ENCODE measurements around the gene HSD17B8. TPM values are rescaled to one million over a fixed set of nuclear protein-coding genes. Genes with fewer than 3 reads are reported as not detected.
A peak's percentile ranks its signal among the peaks of the same experiment; 100 is the strongest.

The HSD17B8 gene
- total RNA-seq = 21.0 TPM

GRCh38 chr6:33204415-33205190 lies at the start of gene HSD17B8:
Gene HSD17B8, plus strand, starts transcription at chr6:33204655. Its CDS starts 14 bp downstream, at chr6:33204669.

GRCh38 chr6:33192105-33192646 lies 12.3 kb upstream of the HSD17B8 start, which contains the start of gene COL11A2:
Gene COL11A2, minus strand, starts transcription at chr6:33192467. Its CDS starts 227 bp downstream, at chr6:33192240.

GRCh38 chr6:33200219-33201146 lies 4.0 kb upstream of the HSD17B8 start, which contains the start of the genes RXRB and SLC39A7:
Gene RXRB, minus strand, starts transcription at chr6:33200665. Its CDS starts 189 bp downstream, at chr6:33200476.
Gene SLC39A7, plus strand, starts transcription at chr6:33200867. Its CDS starts 379 bp downstream, at chr6:33201246.

GRCh38 chr6:33208091-33208967 lies 3.9 kb downstream of the HSD17B8 start, which contains the start of gene RING1:
Gene RING1, plus strand, starts transcription at chr6:33208500. Its CDS starts 323 bp downstream, at chr6:33208823.

Small RNA genes lying within 50 kb of the gene (small RNA-seq; reads per million reads assigned to genes)
- 1.2 reads per million, percentile 85 among the genes with 10 or more reads in this experiment for gene MIR219A1 (ENCODE audit: low replicate concordance)
- gene RNY4P10 (ENCODE audit: low replicate concordance) = not detected

Other genes starting within 250 kb of the HSD17B8 start
- gene BRD2, start 236.1 kb upstream of the HSD17B8 start, total RNA-seq = 122 TPM
- gene HLA-DOA, start 195.1 kb upstream of the HSD17B8 start, total RNA-seq = 11.0 TPM
- gene HLA-DPA1, start 131.0 kb upstream of the HSD17B8 start, total RNA-seq = 36.2 TPM
- 26.6 TPM for gene HLA-DPB1, start 128.7 kb upstream of the HSD17B8 start, total RNA-seq
- gene COL11A2, start 12.2 kb upstream of the HSD17B8 start, total RNA-seq = 6.9 TPM
- 33.6 TPM for gene RXRB, start 4.0 kb upstream of the HSD17B8 start, total RNA-seq
- 60.0 TPM for gene SLC39A7, start 3.8 kb upstream of the HSD17B8 start, total RNA-seq
- 39.8 TPM for gene RING1, start 3.8 kb downstream of the HSD17B8 start, total RNA-seq
- gene VPS52, start 67.2 kb downstream of the HSD17B8 start, total RNA-seq = 54.4 TPM
- 3,162 TPM for gene RPS18, start 67.4 kb downstream of the HSD17B8 start, total RNA-seq
- 7.9 TPM for gene B3GALT4, start 72.5 kb downstream of the HSD17B8 start, total RNA-seq
- gene WDR46, start 84.6 kb downstream of the HSD17B8 start, total RNA-seq = 49.3 TPM
- 22.1 TPM for gene PFDN6, start 84.9 kb downstream of the HSD17B8 start, total RNA-seq
- 72.4 TPM for gene RGL2, start 94.3 kb downstream of the HSD17B8 start, total RNA-seq
- gene TAPBP, start 109.4 kb downstream of the HSD17B8 start, total RNA-seq = 81.6 TPM
- 24.2 TPM for gene ZBTB22, start 113.1 kb downstream of the HSD17B8 start, total RNA-seq
- 28.7 TPM for gene DAXX, start 118.3 kb downstream of the HSD17B8 start, total RNA-seq
- 17.9 TPM for gene KIFC1, start 187.2 kb downstream of the HSD17B8 start, total RNA-seq
- gene PHF1, start 206.4 kb downstream of the HSD17B8 start, total RNA-seq = 27.0 TPM
- gene CUTA, start 213.5 kb downstream of the HSD17B8 start, total RNA-seq = 106 TPM
- 14.3 TPM for gene SYNGAP1, start 215.4 kb downstream of the HSD17B8 start, total RNA-seq
- 9.3 TPM for gene ZBTB9, start 249.9 kb downstream of the HSD17B8 start, total RNA-seq